ENCODE data around the gene MXD4. TPM values are rescaled to one million over a fixed set of nuclear protein-coding genes. Genes with fewer than 3 reads are reported as not detected.

Gene MXD4
- total RNA-seq (10 to 100 TPM; 22.4 to 56.7 TPM), polyA plus RNA-seq (ENCODE audit: insufficient read length in 2 of 2) (100 to 1,000 TPM in 1 of 2 donors, 10 to 100 TPM in 1; 92.6 to 101 TPM)
- long read RNA-seq, donor 1, full-length matches to known transcripts: 48 of 48 reads
- long read RNA-seq, donor 1, partial matches to known transcripts: 0 of 48 reads
- long read RNA-seq, donor 1, other reads (novel, unspliced or antisense): 0 of 48 reads
- long read RNA-seq, donor 2, full-length matches to known transcripts: 16 of 16 reads
- long read RNA-seq, donor 2, partial matches to known transcripts: 0 of 16 reads
- long read RNA-seq, donor 2, other reads (novel, unspliced or antisense): 0 of 16 reads
- long read RNA-seq, donor 3, full-length matches to known transcripts: 20 of 20 reads
- long read RNA-seq, donor 3, partial matches to known transcripts: 0 of 20 reads
- long read RNA-seq, donor 3, other reads (novel, unspliced or antisense): 0 of 20 reads
- long read RNA-seq, donor 4, full-length matches to known transcripts: 48 of 59 reads
- long read RNA-seq, donor 4, partial matches to known transcripts: 11 of 59 reads
- long read RNA-seq, donor 4, other reads (novel, unspliced or antisense): 0 of 59 reads

GRCh38 chr4:2261853-2262144, at the start of gene MXD4:
Gene MXD4 (minus strand): TSS chr4:2262109. CDS start chr4:2261980, 129 bp downstream.
- Histone ChIP-seq H3K36me3 (ENCODE audit: control insufficient read depth, insufficient read depth, low read length) (peaks cover 41% of the 10 kb centered on the region), H3K4me3 (ENCODE audit: low read depth, low read length) (peak within 1 kb of the TSS; percentile 72)
- under 1% methylated on average over 46 of the region's 46 CpGs for WGBS (ENCODE audit: insufficient coverage)

GRCh38 chr4:2306773-2307410, 45.0 kb upstream of the MXD4 start:
- DNase-seq (ENCODE audit: low read depth in 4 of 6, low spot score in 6 of 6): no peak
- Histone ChIP-seq H3K27me3 (ENCODE audit: control insufficient read depth, insufficient read depth, low read length) (no peaks in the 10 kb centered on the region), H3K27ac (ENCODE audit: low read depth, low read length) (no peak overlapping the region), H3K36me3 (ENCODE audit: control insufficient read depth, insufficient read depth, low read length) (peaks cover 27% of the 10 kb centered on the region), H3K4me3 (ENCODE audit: low read depth, low read length) (no peak overlapping the region), H3K4me1 (ENCODE audit: control insufficient read depth, insufficient read depth, low read length) (no peaks in the 10 kb centered on the region), H3K9me3 (ENCODE audit: control insufficient read depth, insufficient read depth, low read length) (peaks cover 6% of the 10 kb centered on the region)
- WGBS (ENCODE audit: insufficient coverage): 85% methylated on average over 7 of the region's 10 CpGs

More at GRCh38 chr4:2261853-2262144, at the start of gene MXD4:
- H3K9me3 ChIP-seq (ENCODE audit: control insufficient read depth, insufficient read depth, low read length): no peaks in the 10 kb centered on the region
- H3K27me3 ChIP-seq (ENCODE audit: control insufficient read depth, insufficient read depth, low read length): no peaks in the 10 kb centered on the region
- H3K27ac ChIP-seq (ENCODE audit: low read depth, low read length): peak within 1 kb of the TSS; percentile 88
- DNase-seq (ENCODE audit: low read depth in 4 of 6, low spot score in 6 of 6): no peak
- H3K4me1 ChIP-seq (ENCODE audit: control insufficient read depth, insufficient read depth, low read length): peaks cover 85% of the 10 kb centered on the region

- H3K4me3 ChIP-seq (ENCODE audit: low read depth, low read length): no peak overlapping the region
- peaks cover 3% of the 10 kb centered on the region for H3K9me3 ChIP-seq (ENCODE audit: control insufficient read depth, insufficient read depth, low read length)
- WGBS (ENCODE audit: insufficient coverage): 89% methylated on average over 9 of the region's 11 CpGs
- H3K4me1 ChIP-seq (ENCODE audit: control insufficient read depth, insufficient read depth, low read length): no peaks in the 10 kb centered on the region
- DNase-seq (ENCODE audit: low read depth in 4 of 6, low spot score in 6 of 6): no peak
- H3K27ac ChIP-seq (ENCODE audit: low read depth, low read length): no peak overlapping the region
- H3K27me3 ChIP-seq (ENCODE audit: control insufficient read depth, insufficient read depth, low read length): no peaks in the 10 kb centered on the region
- H3K36me3 ChIP-seq (ENCODE audit: control insufficient read depth, insufficient read depth, low read length): peaks cover 29% of the 10 kb centered on the region
Measured at GRCh38 chr4:2305766-2306501, 44.0 kb upstream of the MXD4 start.

- no peaks in the 10 kb centered on the region for H3K27me3 ChIP-seq (ENCODE audit: control insufficient read depth, insufficient read depth, low read length)
- H3K4me3 ChIP-seq (ENCODE audit: low read depth, low read length): no peak overlapping the region
- no peak overlapping the region for H3K27ac ChIP-seq (ENCODE audit: low read depth, low read length)
- peaks cover 3% of the 10 kb centered on the region for H3K9me3 ChIP-seq (ENCODE audit: control insufficient read depth, insufficient read depth, low read length)
- no peaks in the 10 kb centered on the region for H3K4me1 ChIP-seq (ENCODE audit: control insufficient read depth, insufficient read depth, low read length)
- WGBS (ENCODE audit: insufficient coverage): 87% methylated on average over 41 of the region's 41 CpGs
- DNase-seq (ENCODE audit: low read depth in 4 of 6, low spot score in 6 of 6): no peak
- H3K36me3 ChIP-seq (ENCODE audit: control insufficient read depth, insufficient read depth, low read length): peaks cover 35% of the 10 kb centered on the region
Measured at GRCh38 chr4:2304877-2305561, 43.1 kb upstream of the MXD4 start.

GRCh38 chr4:2304321-2304876, 42.5 kb upstream of the MXD4 start:
- Histone ChIP-seq H3K9me3 (ENCODE audit: control insufficient read depth, insufficient read depth, low read length) (peaks cover 3% of the 10 kb centered on the region), H3K4me3 (ENCODE audit: low read depth, low read length) (no peak overlapping the region), H3K4me1 (ENCODE audit: control insufficient read depth, insufficient read depth, low read length) (no peaks in the 10 kb centered on the region), H3K27ac (ENCODE audit: low read depth, low read length) (no peak overlapping the region), H3K27me3 (ENCODE audit: control insufficient read depth, insufficient read depth, low read length) (no peaks in the 10 kb centered on the region), H3K36me3 (ENCODE audit: control insufficient read depth, insufficient read depth, low read length) (peaks cover 35% of the 10 kb centered on the region)
- WGBS (ENCODE audit: insufficient coverage): 90% methylated on average over 32 of the region's 32 CpGs
- DNase-seq (ENCODE audit: low read depth in 4 of 6, low spot score in 6 of 6): no peak

GRCh38 chr4:2303686-2304320, 41.9 kb upstream of the MXD4 start:
- Histone ChIP-seq H3K9me3 (ENCODE audit: control insufficient read depth, insufficient read depth, low read length) (peaks cover 3% of the 10 kb centered on the region), H3K36me3 (ENCODE audit: control insufficient read depth, insufficient read depth, low read length) (peaks cover 35% of the 10 kb centered on the region), H3K4me1 (ENCODE audit: control insufficient read depth, insufficient read depth, low read length) (no peaks in the 10 kb centered on the region), H3K27ac (ENCODE audit: low read depth, low read length) (no peak overlapping the region), H3K27me3 (ENCODE audit: control insufficient read depth, insufficient read depth, low read length) (no peaks in the 10 kb centered on the region), H3K4me3 (ENCODE audit: low read depth, low read length) (no peak overlapping the region)
- WGBS (ENCODE audit: insufficient coverage): 87% methylated on average over 31 of the region's 31 CpGs
- DNase-seq (ENCODE audit: low read depth in 4 of 6, low spot score in 6 of 6): no peak

GRCh38 chr4:2303121-2303685, 41.3 kb upstream of the MXD4 start:
- Histone ChIP-seq H3K4me1 (ENCODE audit: control insufficient read depth, insufficient read depth, low read length) (no peaks in the 10 kb centered on the region), H3K36me3 (ENCODE audit: control insufficient read depth, insufficient read depth, low read length) (peaks cover 39% of the 10 kb centered on the region), H3K9me3 (ENCODE audit: control insufficient read depth, insufficient read depth, low read length) (peaks cover 3% of the 10 kb centered on the region), H3K27ac (ENCODE audit: low read depth, low read length) (no peak overlapping the region), H3K4me3 (ENCODE audit: low read depth, low read length) (no peak overlapping the region), H3K27me3 (ENCODE audit: control insufficient read depth, insufficient read depth, low read length) (no peaks in the 10 kb centered on the region)
- 86% methylated on average over 16 of the region's 19 CpGs for WGBS (ENCODE audit: insufficient coverage)
- no peak for DNase-seq (ENCODE audit: low read depth in 4 of 6, low spot score in 6 of 6)

- H3K27me3 ChIP-seq (ENCODE audit: control insufficient read depth, insufficient read depth, low read length): no peaks in the 10 kb centered on the region
- WGBS (ENCODE audit: insufficient coverage): 95% methylated on average over 28 of the region's 28 CpGs
- H3K4me1 ChIP-seq (ENCODE audit: control insufficient read depth, insufficient read depth, low read length): no peaks in the 10 kb centered on the region
- H3K36me3 ChIP-seq (ENCODE audit: control insufficient read depth, insufficient read depth, low read length): peaks cover 40% of the 10 kb centered on the region
- no peak overlapping the region for H3K4me3 ChIP-seq (ENCODE audit: low read depth, low read length)
- H3K9me3 ChIP-seq (ENCODE audit: control insufficient read depth, insufficient read depth, low read length): peaks cover 3% of the 10 kb centered on the region
- no peak for DNase-seq (ENCODE audit: low read depth in 4 of 6, low spot score in 6 of 6)
- no peak overlapping the region for H3K27ac ChIP-seq (ENCODE audit: low read depth, low read length)
Measured at GRCh38 chr4:2302387-2303119, 40.6 kb upstream of the MXD4 start.

Measured in spinal cord (tissue), 10 donors.